Stimulated activated naive CD8-positive, alpha-beta T cell treated with anti-CD3 and anti-CD28 coated beads, Interleukin-15, amount 100 ng/mL, for 72 hours (primary cell): ENCODE results near the gene ST8SIA6.
A peak's percentile ranks its signal among the peaks of the same experiment; 100 is the strongest.

Experiments used
- ATAC-seq: fragments of 150-1000 bp; cut with Tn5 transposase; 2 replicates; pipeline ENCODE4 v1.10.0; 2021; ENCODE audit warnings: mild to moderate bottlenecking, moderate library complexity
- DNase-seq, 2 donors: peaks; one replicate each; pipeline ENCODE4 v3.0.0; 2021 to 2022
- H3K27ac Mint-ChIP-seq, 2 donors: one replicate each; pipeline ENCODE4 v1.8.0; 2022; ENCODE audit warnings: mild to moderate bottlenecking in 2 of 2, mixed read lengths in 2 of 2, moderate library complexity in 2 of 2
- H3K27me3 Mint-ChIP-seq: one replicate; pipeline ENCODE4 v1.8.0; 2022; ENCODE audit warnings: mixed read lengths
- H3K4me1 Mint-ChIP-seq: one replicate; pipeline ENCODE4 v1.8.0; 2022; ENCODE audit warnings: mild to moderate bottlenecking, mixed read lengths
- H3K4me3 Mint-ChIP-seq, 2 donors: one replicate each; pipeline ENCODE4 v1.8.0; 2022; ENCODE audit warnings: mild to moderate bottlenecking in 2 of 2, mixed read lengths in 2 of 2, moderate library complexity in 1 of 2
- H3K9me3 Mint-ChIP-seq, 2 donors: one replicate each; pipeline ENCODE4 v1.8.0; 2022; ENCODE audit warnings: mixed read lengths in 2 of 2

Gene ST8SIA6

DNA sequence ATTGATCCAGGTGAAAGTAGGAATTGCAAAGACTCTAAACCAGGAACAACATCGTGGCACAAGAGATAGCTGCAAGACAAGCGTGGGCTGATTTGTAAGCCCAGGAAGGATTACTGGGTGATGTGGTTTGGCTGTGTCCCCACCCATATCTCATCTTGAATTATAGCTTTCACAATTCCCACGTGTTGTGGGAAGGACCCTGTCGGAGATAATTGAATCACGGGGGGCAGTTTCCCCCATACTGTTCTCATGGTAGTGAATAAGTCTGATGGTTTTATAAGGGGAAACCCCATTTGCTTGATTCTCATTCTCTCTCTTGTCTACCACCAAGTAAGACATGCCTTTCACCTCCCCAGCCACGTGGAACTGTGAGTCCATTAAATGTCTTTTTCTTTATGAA is 59.5 kb downstream of the ST8SIA6 start:
- ATAC-seq (peak; percentile 90), DNase-seq (peak in 1 of 2 donors; percentile 21)
- Mint-ChIP-seq H3K27ac (no peak overlapping the region), H3K27me3 (peaks cover 8% of the 10 kb centered on the region), H3K9me3 (no peaks in the 10 kb centered on the region), H3K4me3 (no peak overlapping the region), H3K4me1 (peaks cover 11% of the 10 kb centered on the region)

DNA sequence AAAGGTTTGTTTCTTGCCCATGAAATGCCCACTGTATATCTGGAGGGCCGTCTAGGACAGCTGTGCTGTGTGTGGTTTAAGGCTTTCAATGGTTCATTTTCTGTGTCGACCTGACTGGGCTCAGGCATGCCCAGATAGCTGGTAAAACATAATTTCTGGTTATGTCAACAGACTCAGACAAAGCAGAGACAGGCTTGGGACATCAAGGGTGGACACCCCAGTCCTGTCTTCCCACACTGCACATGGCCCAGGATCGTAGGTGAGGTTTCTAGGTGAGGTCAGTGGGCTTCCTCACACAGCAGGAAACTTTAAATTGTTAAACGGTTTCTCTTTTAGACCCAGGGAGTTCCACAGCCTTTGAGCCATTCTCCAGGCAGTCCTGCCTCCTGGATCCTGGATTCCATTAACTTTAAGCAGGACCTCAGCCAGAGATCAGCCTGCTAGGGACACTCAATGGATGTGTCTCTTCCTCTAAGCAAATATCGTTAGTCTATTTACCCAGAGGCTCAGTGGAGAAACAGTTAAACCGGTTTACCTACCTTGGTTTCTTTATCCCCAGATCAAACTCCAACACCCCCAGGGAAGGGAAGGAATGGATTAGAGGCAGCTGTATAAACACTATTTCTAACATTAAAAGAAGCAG is 66.4 kb downstream of the ST8SIA6 start:
- Mint-ChIP-seq H3K27me3 (no peaks in the 10 kb centered on the region), H3K4me3 (no peak overlapping the region), H3K4me1 (no peaks in the 10 kb centered on the region), H3K9me3 (no peaks in the 10 kb centered on the region), H3K27ac (peak overlapping the region in 1 of 2 donors; percentile 14)
- DNase-seq (no peak), ATAC-seq (no peak)

- no peak overlapping the region for H3K4me3 Mint-ChIP-seq
- H3K4me1 Mint-ChIP-seq, result no peaks in the 10 kb centered on the region
- no peak for ATAC-seq
- H3K27ac Mint-ChIP-seq, result peak overlapping the region in 1 of 2 donors; percentile 65
- H3K9me3 Mint-ChIP-seq, result no peaks in the 10 kb centered on the region
- no peaks in the 10 kb centered on the region for H3K27me3 Mint-ChIP-seq
- DNase-seq, result no peak
Observed at GRCh38 chr10:17386616-17387075, 67.7 kb downstream of the ST8SIA6 start.

DNA sequence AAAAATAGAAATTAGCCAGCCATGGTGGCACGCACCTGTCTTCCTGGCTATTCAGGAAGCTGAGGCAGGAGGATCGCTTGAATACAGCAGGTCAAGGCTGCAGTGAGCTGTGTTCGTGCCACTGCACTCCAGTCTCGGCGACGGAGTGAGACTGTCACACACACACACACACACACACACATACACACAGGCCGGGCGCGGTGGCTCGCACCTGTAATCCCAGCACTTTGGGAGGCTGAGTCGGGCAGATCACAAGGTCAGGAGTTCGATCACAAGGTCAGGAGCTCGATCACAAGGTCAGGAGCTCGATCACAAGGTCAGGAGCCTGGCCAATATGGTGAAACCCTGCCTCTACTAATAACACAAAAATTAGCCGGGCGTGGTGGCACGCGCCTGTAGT is 68.4 kb downstream of the ST8SIA6 start:
- Mint-ChIP-seq H3K27me3 (no peaks in the 10 kb centered on the region), H3K4me3 (no peak overlapping the region), H3K9me3 (no peaks in the 10 kb centered on the region), H3K27ac (no peak overlapping the region), H3K4me1 (no peaks in the 10 kb centered on the region)
- DNase-seq (no peak), ATAC-seq (no peak)

DNA sequence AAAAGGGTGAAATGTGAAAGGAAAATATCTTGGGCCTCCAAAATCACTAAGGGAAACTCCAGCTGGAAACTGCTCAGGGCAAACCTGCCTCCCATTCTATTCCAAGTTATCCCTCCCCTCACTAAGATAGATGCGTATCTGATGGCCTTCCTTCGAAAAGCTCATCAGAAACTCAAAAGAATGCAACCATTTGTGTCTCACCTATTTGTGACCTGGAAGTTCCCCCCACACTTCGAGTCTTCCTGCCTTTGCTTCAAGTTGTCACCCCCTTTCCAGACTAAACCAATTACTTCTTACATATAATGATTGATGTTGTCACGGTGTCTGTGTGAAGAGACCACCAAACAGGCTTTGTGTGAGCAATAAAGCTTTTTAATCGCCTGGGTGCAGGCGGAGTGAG is 69.3 kb downstream of the ST8SIA6 start:
- Mint-ChIP-seq H3K9me3 (no peaks in the 10 kb centered on the region), H3K4me3 (no peak overlapping the region), H3K27me3 (no peaks in the 10 kb centered on the region), H3K4me1 (no peaks in the 10 kb centered on the region), H3K27ac (peak overlapping the region in 1 of 2 donors; percentile 74)
- DNase-seq, result no peak
- no peak for ATAC-seq

- no peak overlapping the region for H3K4me3 Mint-ChIP-seq
- DNase-seq, result no peak
- no peak overlapping the region for H3K27ac Mint-ChIP-seq
- no peaks in the 10 kb centered on the region for H3K9me3 Mint-ChIP-seq
- no peaks in the 10 kb centered on the region for H3K4me1 Mint-ChIP-seq
- no peak for ATAC-seq
- no peaks in the 10 kb centered on the region for H3K27me3 Mint-ChIP-seq
Observed at GRCh38 chr10:17383801-17384555, 70.4 kb downstream of the ST8SIA6 start.

- Mint-ChIP-seq H3K4me3 (no peak overlapping the region), H3K9me3 (no peaks in the 10 kb centered on the region), H3K27ac (no peak overlapping the region), H3K27me3 (no peaks in the 10 kb centered on the region), H3K4me1 (no peaks in the 10 kb centered on the region)
- ATAC-seq (no peak), DNase-seq (no peak)
Observed at GRCh38 chr10:17381502-17382142, 72.8 kb downstream of the ST8SIA6 start.

- H3K27me3 Mint-ChIP-seq, result no peaks in the 10 kb centered on the region
- H3K9me3 Mint-ChIP-seq, result no peaks in the 10 kb centered on the region
- DNase-seq (no peak), ATAC-seq (no peak)
- no peak overlapping the region for H3K4me3 Mint-ChIP-seq
- H3K4me1 Mint-ChIP-seq, result peaks cover 4% of the 10 kb centered on the region
- H3K27ac Mint-ChIP-seq, result no peak overlapping the region
Observed at GRCh38 chr10:17380888-17381287, 73.5 kb downstream of the ST8SIA6 start.

GRCh38 chr10:17380016-17380415 is 74.4 kb downstream of the ST8SIA6 start:
- no peak overlapping the region for H3K27ac Mint-ChIP-seq
- no peak overlapping the region for H3K4me3 Mint-ChIP-seq
- no peak for DNase-seq
- H3K4me1 Mint-ChIP-seq, result peaks cover 6% of the 10 kb centered on the region
- no peaks in the 10 kb centered on the region for H3K9me3 Mint-ChIP-seq
- ATAC-seq, result no peak
- H3K27me3 Mint-ChIP-seq, result no peaks in the 10 kb centered on the region

DNA sequence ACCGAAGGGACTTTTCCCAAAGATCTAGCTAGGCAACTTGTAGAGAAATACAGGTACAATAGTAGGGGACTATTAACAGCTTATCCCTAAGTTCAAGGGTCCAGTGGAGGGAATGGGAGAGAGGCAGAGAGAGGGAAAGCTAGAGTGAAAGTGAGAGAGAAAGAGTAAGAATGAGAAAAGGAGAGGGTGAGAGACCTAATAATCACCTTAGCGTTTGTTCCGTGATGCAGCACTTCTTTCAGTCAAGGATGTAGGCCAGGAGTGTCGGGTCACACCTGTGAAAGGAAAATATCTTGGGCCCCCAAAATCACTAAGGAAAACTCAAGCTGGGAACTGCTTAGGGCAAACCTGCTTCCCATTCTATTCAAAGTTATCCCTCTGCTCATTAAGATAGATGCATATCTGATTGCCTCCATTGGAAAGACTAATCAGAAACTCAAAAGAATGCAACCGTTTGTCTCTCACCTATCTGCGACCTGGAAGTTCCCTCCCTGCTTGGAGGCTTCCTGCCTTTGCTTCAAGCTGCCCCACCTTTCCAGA is 75.2 kb downstream of the ST8SIA6 start:
- no peak for ATAC-seq
- DNase-seq, result no peak
- H3K9me3 Mint-ChIP-seq, result no peaks in the 10 kb centered on the region
- no peaks in the 10 kb centered on the region for H3K27me3 Mint-ChIP-seq
- no peak overlapping the region for H3K4me3 Mint-ChIP-seq
- no peak overlapping the region for H3K27ac Mint-ChIP-seq
- peaks cover 6% of the 10 kb centered on the region for H3K4me1 Mint-ChIP-seq

DNA sequence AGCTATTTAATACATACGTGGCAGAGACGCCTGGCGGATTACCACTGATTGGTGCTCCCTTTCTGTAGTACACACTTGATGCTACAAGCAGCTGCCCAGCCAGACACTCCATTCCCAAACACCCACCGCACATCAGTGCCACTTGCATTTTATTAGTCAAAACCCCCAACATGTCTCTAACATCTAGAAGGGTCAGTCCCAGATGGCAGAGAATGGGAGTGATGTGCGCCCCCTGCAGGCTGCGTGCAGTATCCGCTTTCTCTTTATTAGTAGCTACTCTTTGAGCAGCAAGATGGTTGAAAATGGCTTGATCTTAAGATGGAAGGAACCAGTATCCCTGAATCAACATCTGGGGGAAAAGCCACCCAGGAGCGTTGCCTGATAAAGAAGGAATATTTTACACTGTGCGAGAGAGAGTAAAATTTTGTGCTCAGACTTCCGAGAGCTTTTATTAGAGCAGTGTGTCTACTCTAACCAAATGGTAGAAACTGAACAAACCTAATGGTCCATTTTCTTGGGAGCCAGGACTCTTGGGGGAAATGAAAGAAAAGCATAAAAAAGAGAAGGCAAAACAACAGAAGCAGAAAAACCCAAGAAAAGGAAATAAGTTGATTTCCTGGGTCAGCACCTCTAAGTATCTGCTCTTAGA is 78.3 kb downstream of the ST8SIA6 start:
- peak; percentile 12 to 23 for DNase-seq
- no peaks in the 10 kb centered on the region for H3K9me3 Mint-ChIP-seq
- H3K4me1 Mint-ChIP-seq, result peaks cover 6% of the 10 kb centered on the region
- no peaks in the 10 kb centered on the region for H3K27me3 Mint-ChIP-seq
- H3K27ac Mint-ChIP-seq, result no peak overlapping the region
- H3K4me3 Mint-ChIP-seq, result no peak overlapping the region
- ATAC-seq, result no peak

- H3K9me3 Mint-ChIP-seq, result no peaks in the 10 kb centered on the region
- H3K27ac Mint-ChIP-seq, result no peak overlapping the region
- H3K27me3 Mint-ChIP-seq, result no peaks in the 10 kb centered on the region
- no peak overlapping the region for H3K4me3 Mint-ChIP-seq
- ATAC-seq, result peak; percentile 80
- no peaks in the 10 kb centered on the region for H3K4me1 Mint-ChIP-seq
- no peak for DNase-seq
Observed at GRCh38 chr10:17368708-17369272, 85.6 kb downstream of the ST8SIA6 start.

- no peaks in the 10 kb centered on the region for H3K27me3 Mint-ChIP-seq
- no peak overlapping the region for H3K27ac Mint-ChIP-seq
- ATAC-seq, result no peak
- H3K4me1 Mint-ChIP-seq, result no peaks in the 10 kb centered on the region
- no peak overlapping the region for H3K4me3 Mint-ChIP-seq
- no peaks in the 10 kb centered on the region for H3K9me3 Mint-ChIP-seq
- DNase-seq, result no peak
Observed at GRCh38 chr10:17366705-17367104, 87.7 kb downstream of the ST8SIA6 start.

- H3K4me1 Mint-ChIP-seq, result no peaks in the 10 kb centered on the region
- peaks cover 0 to 5% of the 10 kb centered on the region in 2 donors for H3K9me3 Mint-ChIP-seq
- no peak overlapping the region for H3K4me3 Mint-ChIP-seq
- no peaks in the 10 kb centered on the region for H3K27me3 Mint-ChIP-seq
- DNase-seq, result no peak
- H3K27ac Mint-ChIP-seq, result no peak overlapping the region
- no peak for ATAC-seq
Observed at GRCh38 chr10:17365402-17365801, 89.0 kb downstream of the ST8SIA6 start.

DNA sequence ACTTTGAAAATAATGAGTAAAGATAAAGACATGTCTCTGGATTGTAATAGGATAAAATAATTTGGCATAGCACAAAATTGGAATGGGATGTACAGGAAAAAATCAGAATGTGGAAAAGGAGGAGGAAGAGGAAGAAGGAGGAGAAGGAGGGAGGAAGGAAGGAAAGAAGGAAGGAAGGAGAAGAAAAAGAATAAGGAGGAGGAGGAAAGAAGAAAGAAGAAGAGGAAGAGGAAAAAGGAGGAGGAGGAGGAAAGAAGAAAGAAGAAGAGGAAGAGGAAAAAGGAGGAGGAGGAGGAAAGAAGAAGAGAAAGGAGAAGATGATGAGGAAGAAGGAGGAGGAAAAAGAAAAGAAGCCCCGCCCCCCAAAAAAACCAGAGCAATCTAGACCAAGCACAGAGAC is 95.9 kb downstream of the ST8SIA6 start:
- no peak for DNase-seq
- no peak overlapping the region for H3K27ac Mint-ChIP-seq
- ATAC-seq, result no peak
- H3K9me3 Mint-ChIP-seq, result peaks cover 0 to 5% of the 10 kb centered on the region in 2 donors
- no peaks in the 10 kb centered on the region for H3K4me1 Mint-ChIP-seq
- H3K4me3 Mint-ChIP-seq, result no peak overlapping the region
- peaks cover 15% of the 10 kb centered on the region for H3K27me3 Mint-ChIP-seq
